Right ventricle myocardium inferior (tissue), 1 donor: ENCODE results near the gene MPC1. TPM values are rescaled to one million over a fixed set of nuclear protein-coding genes. Genes with fewer than 3 reads are reported as not detected.

Experiments
- ATAC-seq: fragments of 200-7000 bp; cut with Tn5 transposase; one replicate; pipeline ENCODE4 v1.9.1; 2020; ENCODE audit warnings: mild to moderate bottlenecking, moderate library complexity
- DNase-seq: peaks from one replicate; pipeline ENCODE4 v3.0.0; 2021; ENCODE audit errors: missing footprints
- intact Hi-C: fragments of 100-400 bp; cut with DNase I; formaldehyde crosslinking; loops from one replicate; pipeline ENCODE4 v1.11.0; 2022
- total RNA-seq: library from RNA; stranded (reverse); fragmentation: NEBNext Ultra II Directional; extraction: Animal tissue kit (Norgen Biotek cat#: 25700); gene quantifications from one replicate; pipeline ENCODE4 v1.2.1, GENCODE V29; 2021
- donor health status: DM: no; HTN: yes; CAD: no; lungs with severe emphysema.

Gene MPC1
- total RNA-seq, 1 donor from 2014 or later, result 381 TPM

GRCh38 chr6:166334878-166335277 lies 47.9 kb downstream of the MPC1 start:
- DNase-seq (no peak), ATAC-seq (no peak)
- intact Hi-C loops, result no loop called here

- DNase-seq (no peak), ATAC-seq (no peak)
- intact Hi-C loops, result no loop called here
Measured at GRCh38 chr6:166333172-166333995, 49.4 kb downstream of the MPC1 start.

- DNase-seq (no peak), ATAC-seq (no peak)
- intact Hi-C loops, result no loop called here
Measured at GRCh38 chr6:166331503-166332415, 51.0 kb downstream of the MPC1 start.

GRCh38 chr6:166330612-166331011 lies 52.1 kb downstream of the MPC1 start:
- intact Hi-C loops, result no loop called here
- DNase-seq (no peak), ATAC-seq (peak; percentile 60)

- no peak for ATAC-seq
- intact Hi-C loops, result no loop called here
- no peak for DNase-seq
Measured at GRCh38 chr6:166325383-166326042, 57.2 kb downstream of the MPC1 start.

- intact Hi-C loops, result no loop called here
- DNase-seq (no peak), ATAC-seq (no peak)
Measured at GRCh38 chr6:166323395-166323794, 59.3 kb downstream of the MPC1 start.

- ATAC-seq (peak; percentile 91), DNase-seq (no peak)
- intact Hi-C loops, result loop anchor here (5.0 kb wide), 1 partner anchor 63 kb away; the partner anchor contains the start of gene MPC1
Measured at GRCh38 chr6:166318649-166319600, 63.8 kb downstream of the MPC1 start.

- ATAC-seq, result no peak
- intact Hi-C loops, result loop anchor here (5.0 kb wide), 1 partner anchor 64 kb away; the partner anchor contains the start of gene MPC1
- no peak for DNase-seq
Measured at GRCh38 chr6:166318227-166318626, 64.5 kb downstream of the MPC1 start.

- ATAC-seq (no peak), DNase-seq (no peak)
- intact Hi-C loops, result loop anchor here (5.0 kb wide), 1 partner anchor 65 kb away; the partner anchor contains the start of gene MPC1
Measured at GRCh38 chr6:166317261-166318212, 65.2 kb downstream of the MPC1 start.

GRCh38 chr6:166315436-166315835 lies 67.3 kb downstream of the MPC1 start:
- ATAC-seq (no peak), DNase-seq (no peak)
- intact Hi-C loops, result loop anchor here (5.0 kb wide), 1 partner anchor 67 kb away; the partner anchor contains the start of gene MPC1

Other genes with a start within 250 kb of the MPC1 start
- not detected for gene TBXT, start 215.1 kb downstream of the MPC1 start, total RNA-seq
- 0.11 TPM for gene PRR18, start 74.5 kb downstream of the MPC1 start, total RNA-seq
- gene SFT2D1, start 40.4 kb downstream of the MPC1 start, total RNA-seq, result 21.9 TPM
- gene RAMACL, start 203.7 kb upstream of the MPC1 start, total RNA-seq, result 0.43 TPM
- gene RPS6KA2, start 244.3 kb upstream of the MPC1 start, total RNA-seq, result 55.5 TPM